K562 (cell line): ENCODE data around the gene LHX3. TPM values are rescaled to one million over a fixed set of nuclear protein-coding genes. Genes with fewer than 3 reads are reported as not detected.

Source experiments
- ATAC-seq: fragments of 200-7000 bp; cut with Tn5 transposase; 3 replicates; pipeline ENCODE4 v1.9.1; 2020; ENCODE audit warnings: moderate library complexity
- BruUV-seq: library from RNA; stranded (reverse); fragments of 400-500 nt; replicated peaks from 2 replicates; lab custom pipeline; 2021; lab: Mats Ljungman, UMichigan
- CTCF ChIA-PET: fragments of 300-600 bp; formaldehyde crosslinking; extraction: SDS; loops from one replicate; lab custom pipeline; 2021; ENCODE audit warnings: low intra/inter-chr PET ratio; lab: Yijun Ruan, JAX
- POLR2A ChIA-PET: fragments of 300-600, 350-650 bp; sonication (Branson Sonifier 250); formaldehyde crosslinking; extraction: SDS; loops from one replicate; lab custom pipeline; 2021; ENCODE audit warnings: antibody characterized with exemption, inconsistent platforms; lab: Yijun Ruan, JAX
- DNase-seq, 4 experiments: peaks; one replicate each; pipeline versions ENCODE4 v3.0.0 to v3.0.0-alpha.2; 2011 to 2018; ENCODE audit warnings: low spot score in 3 of 4, mixed read lengths in 3 of 4; ENCODE audit errors: extremely low read depth in 1 of 4
- FAIRE-seq: peaks from 2 replicates; lab custom pipeline; 2011; peaks lifted over from hg19 to GRCh38; lab: Jason Lieb, UNC
- H2AFZ ChIP-seq: 2 replicates; pipeline ENCODE4 v1.6.0; 2011; ENCODE audit warnings: low read depth, low read length, control low read depth, inconsistent platforms
- H3K27ac ChIP-seq: fragments of 200-600 bp; 3 replicates; pipeline ENCODE4 v1.8.0; 2011; ENCODE audit warnings: low read depth, mild to moderate bottlenecking, control low read depth, inconsistent platforms, low read length, moderate library complexity, mixed read lengths; ENCODE audit errors: extremely low read depth
- H3K27me3 ChIP-seq, 2 experiments: fragments of 300-600 bp in 1 of 2; 2 replicates in 1 of 2; 3 replicates in 1 of 2; pipeline versions ENCODE4 v1.6.0 to v1.8.0; 2011; ENCODE audit warnings: inconsistent platforms in 2 of 2, low read length in 2 of 2, mild to moderate bottlenecking in 1 of 2, mixed read lengths in 1 of 2, moderate library complexity in 1 of 2; ENCODE audit not compliant: control insufficient read depth in 2 of 2, insufficient read depth in 2 of 2
- H3K36me3 ChIP-seq: fragments of 300-600 bp; 3 replicates; pipeline ENCODE4 v1.8.0; 2011; ENCODE audit warnings: mild to moderate bottlenecking, low read length, inconsistent platforms; ENCODE audit not compliant: control insufficient read depth, insufficient read depth
- H3K4me1 ChIP-seq, 2 experiments: fragments of 200-600 bp in 1 of 2; replicated peaks in 1 of 2; 2 replicates in 1 of 2; 3 replicates in 1 of 2; pipeline versions ENCODE4 v1.5.1 to v1.8.0; 2011; ENCODE audit warnings: inconsistent platforms in 2 of 2, low read length in 2 of 2, mild to moderate bottlenecking in 1 of 2, mixed read lengths in 1 of 2, moderate library complexity in 1 of 2; ENCODE audit not compliant: control insufficient read depth in 2 of 2, insufficient read depth in 2 of 2
- H3K4me2 ChIP-seq: 2 replicates; pipeline ENCODE4 v1.6.1; 2011; ENCODE audit warnings: low read length, control low read depth, inconsistent platforms, mixed read lengths; ENCODE audit not compliant: insufficient read depth
- H3K4me3 ChIP-seq: fragments of 200-600 bp; sonication (generic), shearing (Covaris generic); 2 replicates; pipeline ENCODE4 v1.5.1; 2016; ENCODE audit warnings: control low read depth, inconsistent platforms
- H3K79me2 ChIP-seq: fragments of 200-600 bp; 3 replicates; pipeline ENCODE4 v1.8.0; 2011; ENCODE audit warnings: low read length, inconsistent platforms; ENCODE audit not compliant: control insufficient read depth, insufficient read depth
- H3K9ac ChIP-seq, 2 experiments: 2 replicates each; pipeline versions ENCODE4 v1.6.0 to v1.6.1; 2011; ENCODE audit warnings: low read depth in 2 of 2, low read length in 2 of 2, control low read depth in 1 of 2, inconsistent platforms in 1 of 2, mild to moderate bottlenecking in 1 of 2, mixed read lengths in 1 of 2; ENCODE audit not compliant: insufficient read depth in 1 of 2
- H3K9me1 ChIP-seq: one replicate; pipeline ENCODE4 v1.6.0; 2011; ENCODE audit warnings: inconsistent platforms, mild to moderate bottlenecking, low read length, moderate library complexity; ENCODE audit not compliant: control insufficient read depth, insufficient read depth
- H3K9me3 ChIP-seq: replicated peaks from 2 replicates; pipeline ENCODE4 v1.5.1; 2011; ENCODE audit warnings: low read depth, low read length, inconsistent platforms; ENCODE audit not compliant: control insufficient read depth, insufficient read depth
- H4K20me1 ChIP-seq: replicated peaks from 2 replicates; pipeline ENCODE4 v1.6.1; 2011; ENCODE audit warnings: low read length, inconsistent platforms, mixed read lengths; ENCODE audit not compliant: control insufficient read depth, insufficient read depth
- CREM ChIP-seq: IDR thresholded peaks from 2 replicates; pipeline ENCODE4 v1.6.1; 2014; ENCODE audit warnings: antibody characterized with exemption, low read depth
- E4F1 ChIP-seq: fragments of 250-450 bp; sonication (Bioruptor Pico); IDR thresholded peaks from 2 replicates; pipeline ENCODE4 v1.5.0; 2021; ENCODE audit warnings: mild to moderate bottlenecking, borderline replicate concordance
- FOSL1 ChIP-seq: fragments of 200-800 bp; sonication (Bioruptor generic); conservative IDR thresholded peaks from 2 replicates; pipeline ENCODE4 v1.6.1; 2016; ENCODE audit warnings: missing genetic modification characterization, missing compliant biosample characterization
- HDAC3 ChIP-seq: fragments of 450-650 bp; IDR thresholded peaks from 2 replicates; pipeline ENCODE4 v1.6.1; 2018; ENCODE audit warnings: borderline replicate concordance, mild to moderate bottlenecking, moderate library complexity; ENCODE audit not compliant: partially characterized antibody
- JUND ChIP-seq, 2 experiments: IDR thresholded peaks; 2 replicates in 1 of 2; 3 replicates in 1 of 2; pipeline ENCODE4 v1.6.1; 2011; ENCODE audit warnings: borderline replicate concordance in 2 of 2, low read depth in 2 of 2, low read length in 2 of 2, improper control_type of control experiment in 1 of 2, missing biosample characterization in 1 of 2, missing genetic modification characterization in 1 of 2, missing genetic modification reagents in 1 of 2
- NFE2L1 ChIP-seq: fragments of 450-650 bp; IDR thresholded peaks from 2 replicates; pipeline ENCODE4 v1.6.1; 2016; ENCODE audit warnings: missing genetic modification characterization, low read depth, mild to moderate bottlenecking, missing compliant biosample characterization, moderate library complexity, borderline replicate concordance
- NR1H2 ChIP-seq: sonication (generic); formaldehyde crosslinking; IDR thresholded peaks from 2 replicates; pipeline ENCODE4 v1.4.0; 2020; ENCODE audit warnings: mild to moderate bottlenecking, missing genetic modification reagents
- PCBP2 ChIP-seq: fragments of 200-400 bp; formaldehyde crosslinking; IDR thresholded peaks from 2 replicates; pipeline ENCODE4 v1.6.1; 2018; ENCODE audit warnings: low read length, low read depth, mild to moderate bottlenecking, moderate library complexity; ENCODE audit not compliant: poor library complexity, severe bottlenecking
- POLR2AphosphoS2 ChIP-seq: IDR thresholded peaks from 2 replicates; pipeline ENCODE4 v1.6.1; 2012; ENCODE audit warnings: low read length, improper control_type of control experiment
- RBM17 ChIP-seq: fragments of 200-400 bp; formaldehyde crosslinking; IDR thresholded peaks from 2 replicates; pipeline ENCODE4 v1.6.1; 2017; ENCODE audit warnings: low read depth, mild to moderate bottlenecking, low read length, borderline replicate concordance
- SAFB2 ChIP-seq: fragments of 200-400 bp; formaldehyde crosslinking; IDR thresholded peaks from 2 replicates; pipeline ENCODE4 v1.6.1; 2018; ENCODE audit warnings: borderline replicate concordance, low read length, low read depth, moderate library complexity; ENCODE audit not compliant: severe bottlenecking
- SMAD4 ChIP-seq: fragments of 250-450 bp; sonication (Bioruptor Pico); conservative IDR thresholded peaks from 2 replicates; pipeline ENCODE4 v1.8.0; 2021; ENCODE audit warnings: inconsistent platforms, mild to moderate bottlenecking, moderate library complexity
- SREBF1 ChIP-seq: fragments of 150-350 bp; IDR thresholded peaks from 2 replicates; pipeline ENCODE4 v1.6.1; 2014; ENCODE audit warnings: antibody characterized with exemption, low read depth, low read length, borderline replicate concordance
- ZBTB43 ChIP-seq: sonication (generic); formaldehyde crosslinking; IDR thresholded peaks from 2 replicates; pipeline ENCODE4 v1.8.0; 2023; ENCODE audit warnings: mild to moderate bottlenecking, missing genetic modification reagents
- ZNF311 ChIP-seq: fragments of 250-450 bp; sonication (Bioruptor Pico); IDR thresholded peaks from 2 replicates; pipeline ENCODE4 v1.4.0; 2020; ENCODE audit warnings: mild to moderate bottlenecking, moderate library complexity
- ZNF76 ChIP-seq: fragments of 250-450 bp; sonication (Bioruptor Pico); IDR thresholded peaks from 2 replicates; pipeline ENCODE4 v1.4.0; 2020; ENCODE audit warnings: mild to moderate bottlenecking, moderate library complexity, borderline replicate concordance
- WGBS: fragments of 100-300 bp; shearing (Covaris generic); methylation state at CpG from one replicate; pipeline ENCODE4 v1.1.6; 2016; ENCODE audit warnings: low coverage, mixed read lengths; ENCODE audit not compliant: insufficient coverage; ENCODE audit errors: missing lambda C conversion rate; 5-methylcytosine and 5-hydroxymethylcytosine counted together
- in situ Hi-C: fragments of 300-500 bp; cut with MboI; formaldehyde crosslinking; loops from 4 replicates; pipeline ENCODE4 v1.15.0; 2018; ENCODE audit warnings: inconsistent platforms, mixed read lengths
- intact Hi-C: fragments of 100-400 bp; cut with micrococcal nuclease; formaldehyde crosslinking; loops from 2 replicates; pipeline ENCODE4 v1.14.2; 2022
- polyA plus RNA-seq, 8 experiments: library from polyadenylated mRNA; depleted of rRNA in 4 of 8; stranded (reverse) in 5 of 8; unstranded in 3 of 8; fragments of >200 nt; fragmentation: Nextera tagmentation in 2 of 8; fragmentation: Illumina TruSeq in 1 of 8; extraction: Ambion mirVana in 2 of 8; extraction: Trizol in 1 of 8; gene quantifications; 2 replicates each; pipeline versions ENCODE4 v1.2.1 to v1.2.3, GENCODE V29; 2011 to 2014; ENCODE audit warnings: inconsistent platforms in 1 of 8, missing spikeins in 1 of 8
- total RNA-seq, 7 experiments: library from RNA; depleted of rRNA in 6 of 7; stranded (reverse); fragments of >200 nt in 6 of 7; fragmentation: Illumina TruSeq in 2 of 7; extraction: Trizol in 2 of 7; gene quantifications; 2 replicates each; pipeline versions ENCODE4 v1.2.1 to v1.2.3, GENCODE V29; 2011 to 2021; ENCODE audit warnings: low replicate concordance in 1 of 7

The LHX3 gene
- total and polyA plus RNA-seq, 9 of the 15 experiments (the other 6 are each of a cell fraction or from before 2014, with no cell fraction given), result 0.09 TPM; not detected in 8

GRCh38 chr9:136155576-136155975 is 49.4 kb downstream of the LHX3 start:
- no TSS peak for BruUV-seq

More at GRCh38 chr9:136155576-136155975, 49.4 kb downstream of the LHX3 start:
- ATAC-seq, result no peak
- Histone ChIP-seq H3K27ac (no peak overlapping the region), H3K79me2 (no peaks in the 10 kb centered on the region), H4K20me1 (peaks cover 8% of the 10 kb centered on the region; the same call in 1 of the 2 replicates), H3K4me3 (no peak overlapping the region), H2AFZ (no peak overlapping the region), H3K27me3 (peaks cover 51 to 60% of the 10 kb centered on the region in 2 experiments), H3K36me3 (no peaks in the 10 kb centered on the region), H3K4me2 (no peak overlapping the region), H3K9me3 (no peaks in the 10 kb centered on the region), H3K9me1 (peaks cover 2% of the 10 kb centered on the region), H3K4me1 (peaks cover 0 to 44% of the 10 kb centered on the region in 2 experiments; a peak in 2 of 5 replicates), H3K9ac (no peak overlapping the region)
- in situ Hi-C loops (no loop called here), intact Hi-C loops (no loop called here)
- no peak for DNase-seq
- no peak for FAIRE-seq
- ChIA-PET POLR2A (interaction anchor here (1.1 kb wide), 1 partner anchor 10 kb away, joined by 3 read pairs; no protein-coding TSS in a partner anchor), CTCF (no interaction called here)
- TF ChIP-seq HDAC3 (no peak), ZBTB43 (CRISPR knock-in tag) (no peak), PCBP2 (no peak), SREBF1 (no peak), POLR2AphosphoS2 (no peak), NFE2L1 (tag) (no peak), SAFB2 (no peak), CREM (no peak), NR1H2 (CRISPR knock-in tag) (no peak), ZNF76 (CRISPR knock-in tag) (no peak), SMAD4 (no peak), JUND (IDR thresholded peaks at IDR 0.05; ENCODE audit: borderline replicate concordance, low read depth, low read length) (no peak), JUND (tag; IDR thresholded peaks at IDR 0.05; ENCODE audit: borderline replicate concordance, low read depth, low read length) (no peak), FOSL1 (no peak), ZNF311 (no peak), RBM17 (no peak), E4F1 (CRISPR knock-in tag) (no peak)
- 4% methylated on average over 17 of the region's 17 CpGs for WGBS
